NCI-H226 (cell line): ENCODE measurements around the gene TNKS1BP1.

Experiments used
- DNase-seq: peaks from one replicate; pipeline ENCODE4 v3.0.0-alpha.2; 2015

The TNKS1BP1 gene

DNA sequence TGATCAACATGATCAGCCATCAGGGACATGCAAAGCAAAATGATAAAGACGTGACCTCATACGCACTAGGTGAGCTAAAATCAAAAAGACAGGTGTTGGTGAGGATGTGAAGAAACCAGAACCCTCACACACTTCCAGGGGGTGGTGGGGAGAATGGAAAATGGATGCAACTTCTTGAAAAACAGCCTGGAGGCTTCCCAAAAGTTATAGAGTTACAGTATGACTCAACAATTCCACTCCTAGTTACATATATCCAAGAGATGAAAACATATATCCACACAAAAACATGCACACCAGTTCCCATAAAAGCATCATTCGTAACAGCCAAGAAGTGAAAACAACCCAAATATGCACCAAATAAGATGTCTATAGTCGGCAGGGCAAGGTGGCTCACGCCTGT is 45.6 kb downstream of the TNKS1BP1 start:
- DNase-seq = peak; percentile 40

DNA sequence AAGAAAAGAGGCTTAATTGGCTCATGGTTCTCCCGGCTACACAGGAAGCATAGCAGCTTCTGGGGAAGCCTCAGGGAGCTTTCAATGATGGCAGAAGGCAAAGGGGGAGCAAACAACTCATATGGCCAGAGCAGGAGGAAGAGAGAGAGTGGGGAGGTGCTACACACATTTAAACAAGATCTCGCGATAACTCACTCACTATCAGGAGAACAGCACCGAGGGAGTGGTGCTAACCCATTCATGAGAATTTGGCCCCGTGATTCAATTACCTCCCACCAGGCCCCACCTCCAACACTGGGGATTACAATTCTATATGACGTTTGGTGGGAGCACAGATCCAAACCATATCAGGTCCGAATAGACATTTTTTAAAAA is 46.0 kb downstream of the TNKS1BP1 start:
- DNase-seq = no peak

DNA sequence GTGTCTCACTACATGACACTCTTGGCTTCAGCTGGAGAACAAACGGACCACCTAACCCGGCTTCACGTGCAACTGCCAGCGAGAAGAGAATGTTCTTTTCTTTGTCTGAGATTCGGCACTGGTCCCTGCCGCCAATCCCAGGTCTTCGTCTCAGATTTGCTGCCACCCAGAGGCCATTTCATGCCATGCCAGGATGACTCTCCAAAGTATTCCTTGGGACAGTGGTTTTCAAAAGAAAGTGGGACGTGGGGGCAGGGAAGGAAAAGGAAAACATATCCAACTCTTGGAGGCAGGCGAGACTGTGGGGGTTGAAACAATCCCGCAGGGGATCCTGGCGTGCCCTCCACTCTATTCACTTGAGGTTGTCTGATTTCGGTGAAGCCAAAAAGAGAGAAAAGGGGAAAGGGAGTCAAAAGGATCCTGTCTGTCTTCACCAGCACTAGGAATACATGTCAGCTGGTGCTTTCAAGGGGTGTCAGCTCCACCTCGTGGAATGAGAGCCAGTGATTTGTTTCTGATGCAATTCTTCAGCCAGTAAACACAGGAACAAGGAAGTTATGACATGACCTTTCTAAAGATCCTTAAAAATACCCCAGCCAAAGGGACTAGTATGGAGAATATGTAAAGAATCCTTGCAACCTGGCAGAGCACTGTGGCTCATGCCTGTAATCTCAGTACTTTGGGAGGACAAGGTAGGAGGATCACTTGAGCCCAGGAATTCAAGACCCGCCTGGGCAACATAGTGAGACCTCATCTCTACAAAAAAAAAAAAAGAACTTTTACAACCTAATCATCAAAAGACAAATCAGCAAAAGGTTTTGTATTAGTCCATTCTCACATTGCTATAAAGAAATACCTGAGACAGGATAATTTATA is 46.7 kb downstream of the TNKS1BP1 start:
- DNase-seq = peak; percentile 76

DNA sequence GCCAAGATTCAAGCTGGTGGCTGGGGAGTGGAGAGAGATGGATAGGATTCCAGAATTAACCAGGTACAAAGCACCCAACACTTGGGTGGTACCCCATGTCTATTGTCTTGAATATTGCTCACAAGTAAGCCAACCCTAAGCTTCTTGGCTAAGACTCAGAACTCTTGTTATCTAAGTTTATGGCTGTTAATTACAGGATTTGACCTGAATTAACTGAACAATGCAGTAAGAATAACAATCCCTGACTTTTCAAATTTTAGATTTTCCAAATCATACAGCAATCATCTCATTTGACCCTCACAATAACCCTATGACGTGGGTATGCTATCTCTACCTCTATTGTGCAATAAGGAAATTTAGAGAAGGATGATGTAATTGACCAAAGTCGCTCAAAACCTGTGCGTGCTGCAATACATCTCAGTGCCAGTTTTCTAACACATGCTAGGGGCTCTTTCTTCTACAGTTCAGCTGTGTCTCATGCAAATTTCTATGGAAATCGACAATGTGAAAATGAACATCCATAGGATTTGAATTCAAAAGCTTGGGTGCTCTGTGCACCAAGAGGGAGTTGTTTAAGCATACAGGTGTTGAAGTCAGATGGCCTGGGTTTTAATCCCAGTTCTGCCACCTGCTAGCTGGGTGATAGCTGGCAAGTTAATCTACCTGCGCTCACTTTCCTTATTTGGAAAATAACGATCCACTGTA is 47.6 kb downstream of the TNKS1BP1 start:
- peak; percentile 67 for DNase-seq

DNA sequence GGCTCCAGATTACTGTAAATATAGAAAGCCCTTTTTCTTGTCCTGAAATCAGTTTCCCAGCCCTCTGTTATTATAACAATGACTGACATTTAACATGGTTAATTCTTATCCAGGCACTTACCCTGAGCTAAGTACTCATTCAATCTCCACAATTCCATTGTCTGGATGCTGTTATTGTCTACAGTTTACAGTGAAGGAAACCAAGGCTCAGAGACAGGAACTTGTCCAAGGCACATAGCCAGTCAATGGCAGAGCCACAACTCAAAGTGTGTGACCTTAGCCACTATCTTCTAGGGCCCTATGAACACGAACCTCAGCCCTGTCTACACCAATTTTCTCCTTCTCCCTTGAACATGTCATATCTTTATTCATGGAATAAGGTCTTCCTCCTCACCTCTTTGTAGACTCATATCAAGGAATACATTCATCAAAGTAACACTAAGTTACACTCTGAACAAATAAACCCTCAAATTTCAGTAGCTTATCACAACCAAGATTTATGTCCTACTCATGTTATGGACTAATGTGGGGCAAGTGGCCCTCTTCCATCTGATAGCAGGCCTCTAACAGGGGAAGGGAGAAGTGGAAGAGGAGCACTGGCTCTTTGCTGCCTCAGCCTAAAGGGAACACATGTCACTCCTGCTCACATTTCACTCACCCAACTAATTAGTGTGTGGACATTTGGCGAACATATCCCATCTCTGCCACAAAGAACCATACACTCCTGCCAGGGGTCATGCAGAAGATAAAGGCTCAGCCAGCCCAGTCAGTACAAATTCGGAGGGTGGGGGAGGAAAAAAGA is 48.4 kb downstream of the TNKS1BP1 start:
- DNase-seq = peak; percentile 21

DNA sequence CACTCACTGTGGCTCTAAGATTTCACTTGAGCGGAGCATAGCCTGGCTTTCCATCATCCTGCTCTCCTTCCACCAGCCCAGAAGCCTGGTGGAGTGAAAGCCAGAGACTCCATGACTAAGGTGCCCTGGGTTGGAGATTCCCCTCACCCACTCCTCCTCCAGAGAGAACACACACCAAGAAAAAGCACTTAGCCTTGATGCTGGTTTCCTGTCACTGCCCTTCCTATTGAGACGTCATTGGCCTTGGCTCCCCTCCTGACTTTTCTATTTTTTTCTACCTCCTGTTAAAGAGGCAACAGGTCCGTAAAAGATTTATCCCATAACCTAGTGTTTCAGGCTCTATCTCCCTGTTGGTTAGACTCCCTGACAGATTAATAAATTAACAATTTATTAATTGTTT is 49.2 kb downstream of the TNKS1BP1 start:
- DNase-seq = no peak

DNA sequence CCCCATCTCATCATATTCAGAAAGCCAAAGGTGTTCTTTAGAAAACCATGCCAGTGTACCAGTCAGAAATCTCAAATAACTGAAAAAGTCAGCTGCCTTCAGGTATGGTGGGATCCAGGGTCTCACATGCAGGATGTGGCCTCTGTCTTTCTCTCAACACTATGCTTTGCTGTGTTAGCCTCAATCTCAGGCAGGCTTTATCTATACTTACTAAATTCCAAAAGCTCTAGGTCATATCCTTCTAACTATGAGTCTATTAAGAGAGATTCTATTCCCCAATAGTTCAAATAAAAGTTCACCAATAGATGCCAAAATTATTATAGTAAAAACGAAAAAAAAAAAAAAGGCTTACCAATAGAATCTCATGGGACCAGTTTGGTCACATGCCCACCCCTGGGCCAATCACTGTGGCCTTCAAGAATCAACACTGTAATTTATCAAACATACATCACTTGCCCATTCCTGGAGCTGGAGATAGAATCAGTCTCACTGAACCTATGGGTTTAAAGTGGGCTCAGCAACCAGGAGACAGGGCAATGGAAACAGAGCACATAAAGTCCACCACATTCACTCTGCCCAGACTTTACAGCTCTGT is 49.8 kb downstream of the TNKS1BP1 start:
- DNase-seq = peak; percentile 64

DNA sequence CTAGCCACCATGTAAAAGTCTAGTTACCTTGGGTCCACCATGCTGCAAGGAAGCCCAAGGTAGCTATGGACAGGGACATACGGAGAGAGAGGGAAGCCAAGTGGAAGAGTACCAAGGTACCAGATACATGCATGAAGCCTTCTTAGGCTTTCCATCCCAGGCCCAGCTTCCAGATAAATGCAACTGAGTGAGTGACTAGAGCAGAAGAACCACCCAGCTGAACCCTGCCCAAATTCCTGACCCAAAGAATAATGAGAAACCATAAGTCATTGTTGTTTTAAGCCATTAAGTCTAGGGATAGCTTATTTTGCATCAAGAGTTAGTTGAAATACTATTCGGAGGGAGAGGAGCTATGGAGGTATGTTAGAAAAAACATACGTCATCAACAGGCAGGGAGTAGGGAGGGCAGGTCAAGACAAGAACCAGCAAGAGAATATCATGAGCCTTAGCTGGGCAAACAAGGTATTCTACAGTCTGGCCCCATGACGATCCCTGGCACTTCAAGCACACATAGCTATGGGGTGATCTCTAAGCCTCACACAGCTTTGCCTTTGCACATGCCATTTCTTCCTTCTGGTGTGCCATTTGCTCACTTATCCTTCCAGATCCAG is 51.2 kb downstream of the TNKS1BP1 start:
- DNase-seq = no peak

DNA sequence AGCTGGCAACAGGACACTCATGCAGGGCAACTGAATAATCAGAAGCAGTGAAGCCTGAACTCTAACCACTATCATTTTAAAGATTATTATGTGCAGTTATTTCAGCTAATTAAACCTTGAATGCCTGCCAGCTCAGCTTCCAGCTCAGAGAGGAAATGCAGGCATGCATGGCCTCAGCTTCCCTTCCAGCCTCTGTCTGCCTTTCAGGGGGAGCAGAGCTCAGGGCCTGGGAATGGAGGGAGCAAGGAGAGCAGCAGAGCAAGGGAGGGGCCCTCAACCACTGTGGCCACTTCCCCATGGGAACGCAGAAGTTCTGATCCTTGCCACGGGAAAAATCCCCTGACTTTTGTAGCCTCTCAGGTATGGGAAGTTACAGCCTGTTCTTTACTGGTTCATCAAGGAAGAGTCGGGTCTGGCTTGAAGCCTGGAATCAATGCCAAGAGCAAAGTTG is 55.2 kb downstream of the TNKS1BP1 start:
- DNase-seq = no peak

DNA sequence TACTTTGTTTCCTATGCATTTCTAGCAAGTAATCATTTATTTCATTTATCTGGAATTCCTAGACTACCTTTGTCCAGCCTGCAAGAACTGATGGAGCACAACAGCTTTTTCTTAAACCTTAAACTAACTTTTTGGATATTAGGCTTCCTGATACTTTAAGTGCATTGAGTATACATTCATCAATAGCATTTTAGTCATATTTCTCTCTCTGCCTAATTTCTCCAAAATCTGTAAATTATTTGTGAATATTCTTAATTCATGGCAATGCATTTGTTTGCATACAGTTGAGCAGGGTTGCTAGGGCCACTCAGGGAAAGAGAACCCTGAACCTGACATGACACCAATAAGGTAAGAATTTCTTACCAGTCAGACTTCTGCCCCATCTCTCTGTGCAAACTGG is 58.6 kb downstream of the TNKS1BP1 start:
- DNase-seq = no peak

DNA sequence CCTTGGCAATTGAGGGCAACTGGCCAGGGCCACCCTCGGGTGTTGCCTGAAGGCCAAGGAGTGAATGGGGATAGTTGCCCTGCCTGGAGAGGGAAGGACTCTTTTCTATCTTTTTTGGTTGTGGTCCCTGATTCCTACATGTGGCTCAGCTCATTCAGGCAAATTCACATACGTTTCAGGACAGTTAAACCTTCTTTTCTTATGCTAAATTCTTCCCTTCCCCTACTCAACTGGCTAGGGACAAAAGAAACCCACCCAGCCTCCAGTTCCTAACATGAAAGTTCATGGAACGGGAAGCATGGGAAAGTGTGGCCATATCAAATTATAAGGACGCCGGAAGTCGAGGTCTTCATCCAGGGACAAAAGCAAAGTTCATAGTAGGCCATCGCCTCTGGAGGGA is 61.4 kb downstream of the TNKS1BP1 start:
- no peak for DNase-seq

DNA sequence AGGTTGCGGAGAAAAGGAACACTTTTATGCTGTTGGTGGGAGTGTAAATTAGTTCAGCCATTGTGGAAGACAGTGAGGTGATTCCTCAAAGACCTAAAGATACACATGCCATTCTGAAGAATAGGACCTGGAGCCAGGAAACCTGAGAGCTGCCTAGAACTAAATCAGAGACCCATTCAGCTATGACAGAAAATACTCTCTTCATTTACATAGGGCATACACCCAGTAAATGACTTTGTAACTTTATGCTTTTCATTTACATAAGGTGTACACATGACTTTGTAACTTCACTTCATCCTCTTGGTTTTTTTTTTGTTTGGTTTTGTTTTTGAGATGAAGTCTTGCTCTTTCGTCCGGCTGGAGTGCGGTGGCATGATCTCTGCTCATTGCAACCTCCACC is 62.6 kb downstream of the TNKS1BP1 start:
- DNase-seq = no peak

DNA sequence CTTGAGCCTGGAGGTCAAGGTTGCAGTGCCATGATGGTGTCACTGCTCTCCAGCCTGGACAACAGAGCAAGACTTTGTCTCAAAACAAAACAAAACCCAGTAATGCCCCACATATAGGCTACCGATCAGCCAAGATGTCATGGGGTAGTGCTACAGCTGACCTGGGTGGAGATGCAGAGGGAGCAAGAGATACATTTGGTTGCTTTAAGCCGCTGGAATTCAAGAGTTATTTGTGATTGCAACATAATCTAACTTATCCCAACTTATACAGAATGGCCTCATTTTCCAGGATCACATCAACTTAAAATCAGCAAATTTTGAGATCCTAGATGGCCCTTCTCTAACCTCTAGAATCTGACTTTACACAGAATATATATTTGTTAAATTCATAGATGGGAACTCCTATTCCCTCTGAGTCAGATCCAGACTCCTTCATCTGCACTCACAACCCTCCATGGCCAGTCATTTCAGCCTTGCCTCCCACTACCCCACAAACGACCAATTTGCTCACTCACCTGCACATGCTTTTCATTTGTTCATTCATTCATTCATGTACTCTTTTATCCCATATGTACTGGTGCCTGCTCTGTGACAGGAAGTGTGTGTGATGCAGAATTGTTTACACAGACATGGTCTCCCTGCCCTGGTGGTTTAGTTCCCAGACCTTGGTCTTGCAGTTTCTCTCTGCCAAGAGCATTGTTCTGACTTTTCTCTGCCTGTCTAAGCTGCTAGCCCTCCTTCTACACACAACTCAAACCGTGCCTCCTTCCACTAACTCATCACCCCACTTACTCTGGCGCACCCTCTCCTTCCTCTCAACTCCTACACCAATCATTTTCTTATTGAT is 63.6 kb downstream of the TNKS1BP1 start:
- no peak for DNase-seq

DNA sequence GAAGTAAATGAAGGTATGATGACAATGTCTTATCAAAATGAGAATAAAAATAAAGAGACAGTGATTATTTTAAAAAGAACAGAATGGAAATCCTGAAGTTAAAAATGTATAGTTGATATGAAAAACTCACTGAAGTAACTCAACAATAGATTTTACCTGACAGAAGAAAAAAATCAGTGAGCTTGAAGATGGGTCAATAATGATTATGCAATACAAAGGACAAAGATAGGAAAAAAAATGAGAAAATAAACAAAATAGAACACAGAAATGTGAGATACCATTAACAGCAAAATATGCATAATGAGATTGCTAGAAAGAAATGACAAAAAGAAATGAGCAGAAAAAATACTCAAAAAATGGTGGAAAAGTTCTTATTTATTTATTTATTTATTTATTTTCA is 68.6 kb downstream of the TNKS1BP1 start:
- DNase-seq = no peak

DNA sequence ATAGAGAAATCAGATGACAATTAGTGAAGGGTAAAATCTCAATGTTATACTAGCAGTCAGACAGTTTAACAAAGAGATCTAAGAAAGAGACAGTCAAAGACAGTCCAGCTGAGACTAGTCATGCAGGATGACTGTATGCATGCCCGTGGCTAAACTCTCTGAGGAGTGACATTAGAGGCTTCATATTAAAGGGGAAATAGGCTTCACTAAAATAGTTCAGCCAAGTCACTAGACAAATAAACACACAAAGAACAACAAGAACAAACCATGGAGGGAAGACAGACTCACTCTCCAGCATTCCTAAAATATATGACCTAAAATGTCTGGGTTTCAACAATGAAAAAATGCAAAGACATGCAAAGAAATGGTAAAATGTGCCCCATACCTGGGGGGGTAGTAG is 69.1 kb downstream of the TNKS1BP1 start:
- no peak for DNase-seq

DNA sequence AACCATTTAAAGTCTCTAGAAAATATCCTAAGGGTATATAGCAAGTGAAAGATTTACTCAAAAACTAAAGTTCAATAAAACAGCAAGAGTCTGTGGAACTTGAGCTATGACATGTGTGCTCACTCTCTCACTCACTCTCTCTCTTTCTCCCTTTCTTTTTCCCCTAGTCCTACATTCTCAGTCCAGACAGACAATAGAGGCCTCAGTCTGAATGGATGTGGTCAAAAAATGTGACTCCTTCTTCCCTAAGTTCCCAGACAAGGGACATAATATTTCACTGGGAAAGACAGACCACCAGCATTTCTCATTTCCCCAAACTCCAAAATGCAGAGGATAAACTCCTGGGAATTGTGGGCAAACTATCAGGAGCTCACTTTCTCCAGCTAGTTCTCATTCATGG is 70.1 kb downstream of the TNKS1BP1 start:
- DNase-seq = no peak

DNA sequence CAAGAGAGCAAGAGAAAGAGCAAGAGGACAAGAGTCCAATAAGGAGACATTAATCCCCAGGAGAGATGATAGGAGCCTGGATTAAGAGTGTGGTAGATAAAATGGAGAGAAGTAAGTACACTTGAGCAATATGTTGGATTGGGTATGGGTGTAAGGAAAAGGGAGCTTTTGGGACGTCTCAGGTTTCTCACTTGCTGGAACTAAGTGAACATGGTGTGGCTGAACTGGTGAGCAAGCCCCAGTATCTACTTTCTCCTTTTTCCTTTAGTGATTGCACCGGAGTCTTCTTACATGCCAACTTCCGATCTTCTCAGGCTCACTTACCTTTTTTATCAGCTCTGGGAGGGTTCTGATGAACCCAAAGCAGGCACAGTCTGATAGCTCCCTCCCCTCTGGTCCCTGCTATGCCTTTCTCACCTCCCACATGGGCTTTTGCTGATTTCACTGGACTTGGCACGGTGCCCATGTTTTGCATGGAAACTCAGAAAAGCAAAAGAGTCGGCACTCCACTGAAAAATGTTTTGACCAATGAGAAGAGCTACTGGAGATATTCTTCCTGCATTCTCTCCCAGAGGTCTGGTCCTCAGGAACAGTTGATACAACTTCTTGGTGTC is 73.2 kb downstream of the TNKS1BP1 start:
- DNase-seq = peak; percentile 52

DNA sequence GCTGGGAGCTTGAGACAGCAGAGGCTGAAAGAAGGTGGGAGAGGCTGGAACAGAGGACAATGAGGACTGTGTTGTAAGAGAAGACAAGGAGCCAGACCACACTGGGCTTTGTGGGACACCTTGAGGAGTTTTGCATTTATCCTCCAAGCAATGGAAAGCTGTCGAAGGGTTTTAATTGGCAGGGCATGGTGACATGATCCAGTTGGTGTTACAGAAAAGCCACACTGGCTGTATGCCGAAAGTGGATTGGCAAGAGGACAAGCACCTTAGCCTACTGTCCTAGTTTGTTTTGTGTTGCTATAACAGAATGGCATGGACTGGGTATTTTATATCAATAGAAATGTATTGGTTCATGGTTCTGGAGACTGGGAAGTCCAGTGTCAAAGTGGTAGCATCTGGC is 73.7 kb downstream of the TNKS1BP1 start:
- DNase-seq = no peak
